GM21367 (cell line): ENCODE measurements around the gene ARHGAP12.
A peak's percentile ranks its signal among the peaks of the same experiment; 100 is the strongest.
"Not testable (repeated sequence)": the region's sequence is repeated elsewhere in the genome, so short reads cannot be mapped to it uniquely, and the experiment has no call there.

Source experiments
- ATAC-seq: cut with Tn5 transposase; IDR thresholded peaks from one replicate; pipeline ENCODE4 v1.9.1; 2021; ENCODE audit not compliant: unreplicated experiment

ARHGAP12 gene

DNA sequence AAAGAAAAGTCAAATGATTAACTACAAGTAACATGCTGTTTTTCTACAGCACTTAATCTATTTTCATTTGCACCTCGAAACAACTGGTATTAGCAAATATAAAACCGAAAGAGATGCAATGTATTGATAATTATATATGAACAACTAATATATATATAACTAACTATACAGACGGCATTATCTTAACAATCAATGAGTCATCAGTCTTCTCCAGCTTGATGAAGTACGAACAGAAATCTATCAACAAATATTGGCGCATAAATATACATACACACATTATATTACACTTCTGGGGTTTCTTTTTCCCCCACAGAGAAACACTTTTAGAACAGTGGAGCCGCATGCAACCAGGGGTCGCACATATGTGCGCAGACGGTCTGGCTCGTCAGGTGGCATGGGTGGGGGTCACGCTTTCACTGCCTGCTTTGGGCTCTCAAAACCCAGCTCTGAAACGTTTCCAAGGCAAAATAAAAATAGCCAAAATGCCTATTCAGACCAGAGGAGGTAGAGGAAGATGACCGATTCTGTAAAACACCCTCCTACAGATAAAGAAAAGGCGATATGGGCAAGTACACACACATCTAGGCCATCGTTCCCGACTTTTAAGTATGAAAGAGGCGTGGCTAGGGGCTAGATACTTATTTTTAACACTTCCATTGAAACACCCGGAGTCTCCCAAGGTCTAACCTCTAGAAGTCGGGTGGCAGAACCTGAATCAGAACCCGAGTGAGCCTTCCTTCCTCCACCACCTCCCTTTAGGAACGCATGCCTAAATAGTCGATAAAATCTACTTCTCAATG, 1.7 kb downstream of the ARHGAP12 start:
- ATAC-seq: no peak

DNA sequence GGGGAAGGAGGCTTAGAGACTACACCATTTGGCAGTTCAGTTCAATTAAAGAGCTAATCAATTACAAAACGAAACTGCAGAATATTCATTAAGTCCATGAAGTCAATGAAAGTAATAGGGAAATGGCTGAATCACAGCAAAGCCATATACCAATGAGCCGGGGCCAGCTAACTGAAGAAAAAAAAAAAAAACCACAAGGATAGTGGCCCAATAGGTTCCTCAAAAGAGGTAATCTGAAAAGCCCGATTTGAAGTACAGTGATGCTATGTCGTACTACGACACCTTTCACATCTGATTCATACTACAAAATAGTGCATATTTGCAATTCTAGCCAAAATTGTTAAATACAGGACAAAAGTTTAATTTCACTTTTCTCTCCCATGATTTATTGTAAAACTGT, 2.5 kb downstream of the ARHGAP12 start:
- ATAC-seq: no peak

DNA sequence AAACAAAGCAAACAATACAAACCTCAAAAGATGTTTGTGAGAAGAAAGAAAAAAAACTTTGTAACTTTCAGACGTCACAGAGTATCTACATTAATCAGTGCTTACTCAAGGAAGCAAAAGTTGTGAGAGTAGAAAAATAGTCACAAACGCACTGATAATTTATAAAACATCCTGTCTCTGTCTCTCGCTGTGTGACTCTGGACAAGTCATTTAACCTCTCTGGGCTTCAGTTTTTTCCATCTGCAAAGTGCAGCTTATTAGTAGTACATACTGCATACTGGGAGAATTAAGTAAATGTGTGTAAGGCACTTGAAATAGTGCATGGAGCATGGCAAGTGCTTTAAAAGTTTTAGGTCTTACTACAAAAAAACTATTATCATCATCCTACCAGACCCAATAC, 3.8 kb downstream of the ARHGAP12 start:
- no peak for ATAC-seq

DNA sequence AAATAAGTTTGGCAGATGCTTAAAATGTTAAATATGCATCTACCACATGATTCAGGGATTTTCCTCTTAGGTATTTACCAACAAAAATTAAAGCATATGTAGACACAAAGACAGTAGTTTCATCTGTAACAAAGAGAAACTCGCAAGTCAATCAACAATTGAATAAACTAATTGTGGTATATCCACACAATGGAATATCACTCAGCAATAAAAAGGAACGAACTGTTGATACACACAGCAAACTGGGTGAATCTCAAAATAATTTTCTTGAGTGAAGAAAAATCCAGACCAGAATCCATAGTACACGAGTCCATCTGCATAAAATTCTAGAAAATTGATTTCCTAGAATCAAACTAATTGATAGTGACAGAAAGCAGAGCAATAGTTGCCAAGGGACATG, 5.2 kb downstream of the ARHGAP12 start:
- ATAC-seq: no peak

DNA sequence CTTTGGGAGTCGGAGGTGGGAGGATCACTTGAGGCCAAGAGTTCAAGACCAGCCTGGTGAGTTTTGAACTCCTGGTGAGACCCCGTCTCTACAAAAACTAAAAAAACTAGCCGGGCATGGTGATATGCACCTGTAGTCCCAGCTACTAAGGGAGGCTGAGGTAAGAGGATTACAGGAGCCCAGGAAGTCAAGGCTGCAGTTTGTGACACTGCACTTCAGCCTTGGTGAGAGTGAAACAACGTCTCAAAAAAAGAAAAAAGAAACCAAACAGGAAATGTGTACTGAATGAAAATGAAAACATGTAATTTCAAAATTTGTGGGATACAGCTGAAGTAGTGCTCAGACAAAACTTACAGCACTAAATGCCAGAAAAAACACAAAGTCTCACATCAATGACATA, 7.6 kb downstream of the ARHGAP12 start:
- ATAC-seq: peak; percentile 53

DNA sequence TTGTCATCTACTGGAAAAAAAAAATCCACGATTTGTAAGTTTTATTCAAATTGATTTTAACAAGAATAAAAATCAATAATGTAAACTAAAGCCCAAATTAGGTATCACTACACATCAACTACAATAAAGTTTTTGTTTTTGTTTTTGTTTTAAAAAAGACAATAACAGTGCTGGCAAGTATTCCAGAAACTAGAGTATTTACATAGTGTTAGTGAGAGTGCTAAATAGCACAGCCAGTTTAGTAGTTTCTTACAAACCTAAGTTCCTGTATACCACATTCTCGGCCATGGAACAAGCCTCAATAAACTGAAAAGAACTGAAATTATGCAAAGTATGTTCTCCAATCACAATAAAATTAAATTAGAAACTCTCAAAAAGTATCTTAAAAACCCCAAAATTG, 8.1 kb downstream of the ARHGAP12 start:
- ATAC-seq: peak; percentile 50

DNA sequence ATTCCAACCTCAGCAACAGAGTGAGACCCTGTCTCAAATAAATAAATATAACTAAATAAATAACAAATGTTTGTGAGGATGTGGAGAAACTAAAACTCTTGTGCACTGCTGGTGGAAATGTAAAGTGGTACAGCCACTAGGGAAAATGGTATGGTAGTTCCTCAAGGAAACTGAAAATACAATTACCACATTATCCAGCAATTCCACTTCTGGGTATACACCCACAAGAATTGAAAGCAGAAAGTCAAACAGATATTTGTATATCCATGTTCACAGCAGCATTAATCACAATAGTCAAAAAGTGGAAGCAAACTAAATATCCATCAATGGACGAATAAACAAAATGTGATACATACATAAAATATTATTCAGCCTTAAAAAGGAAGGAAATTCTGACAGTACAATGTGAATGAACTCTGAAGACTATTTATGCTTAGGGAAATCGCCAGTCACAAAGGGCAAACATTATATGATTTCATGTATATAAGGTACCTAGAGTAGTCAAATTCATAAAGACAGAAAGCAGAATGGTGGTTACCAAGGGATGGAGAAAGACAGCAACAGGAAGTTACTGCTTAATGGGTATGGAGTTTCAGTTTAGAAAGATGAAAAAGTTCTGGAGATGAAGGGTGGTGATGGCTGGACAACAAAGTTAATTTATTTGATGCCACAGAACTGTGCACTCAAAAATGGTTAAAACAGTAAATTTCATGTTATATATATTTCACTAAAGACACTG, 9.8 kb downstream of the ARHGAP12 start:
- no peak for ATAC-seq

DNA sequence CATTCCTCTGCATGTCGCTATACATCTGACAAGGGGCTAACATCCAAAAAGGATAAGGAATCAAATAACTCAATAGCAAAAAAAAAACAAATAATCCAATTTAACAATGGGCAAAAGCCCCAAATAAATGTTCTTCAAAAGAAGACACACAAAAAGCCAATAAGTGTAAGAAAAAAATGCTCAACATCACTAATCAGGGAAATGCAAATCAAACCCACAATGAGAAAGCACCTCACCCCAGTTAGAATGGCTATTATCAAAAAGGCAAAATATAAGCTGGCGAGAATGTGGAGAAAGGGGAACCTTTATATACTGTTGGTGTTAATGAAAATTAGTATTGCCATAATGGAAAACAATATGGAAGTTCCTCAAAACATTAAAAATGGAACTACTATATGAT, 14.3 kb downstream of the ARHGAP12 start:
- ATAC-seq: no peak

DNA sequence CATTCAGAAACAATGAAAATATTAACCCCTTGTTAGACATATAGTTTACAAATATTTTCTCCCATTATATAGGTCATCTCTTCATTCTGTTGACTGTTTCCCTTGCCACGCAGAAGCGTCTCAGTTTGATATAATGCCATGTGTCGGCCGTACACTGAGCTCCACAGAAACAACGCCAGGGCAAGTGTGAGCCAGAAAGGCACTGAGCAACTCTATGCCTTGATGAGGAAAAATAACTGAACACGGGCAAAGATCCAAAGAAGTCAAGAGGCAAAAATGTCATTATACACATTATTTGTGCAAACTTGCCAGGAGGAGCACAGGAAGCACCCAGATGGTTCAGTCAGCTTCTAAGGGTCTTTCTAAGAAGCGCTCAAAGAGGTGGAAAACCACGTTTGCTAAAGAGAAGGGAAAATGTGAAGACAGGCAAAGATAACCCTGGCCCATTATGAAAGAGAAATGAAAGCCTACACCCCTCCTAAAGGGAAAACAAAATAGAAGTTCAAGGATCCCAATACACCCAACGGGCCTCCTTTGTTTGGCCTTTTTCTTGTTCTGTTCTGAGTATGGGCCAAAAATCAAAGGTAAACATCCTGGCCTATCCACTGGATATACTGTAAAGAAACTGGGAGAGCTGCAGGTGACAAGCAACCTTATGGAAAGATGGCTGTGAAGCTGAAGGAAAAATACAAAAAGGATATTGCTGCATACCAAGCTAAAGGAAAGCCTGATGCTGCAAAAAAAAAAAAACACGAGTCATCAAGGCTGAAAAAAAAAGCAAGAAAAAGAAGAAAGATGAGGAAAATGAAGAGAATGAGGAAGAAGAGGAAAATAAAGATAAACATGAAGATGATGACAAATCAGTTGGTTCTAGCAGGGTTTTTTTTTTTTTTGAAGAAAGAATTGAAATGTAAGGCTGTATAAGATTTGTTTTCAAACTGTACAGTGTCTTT, 15.5 kb downstream of the ARHGAP12 start:
- no peak for ATAC-seq

DNA sequence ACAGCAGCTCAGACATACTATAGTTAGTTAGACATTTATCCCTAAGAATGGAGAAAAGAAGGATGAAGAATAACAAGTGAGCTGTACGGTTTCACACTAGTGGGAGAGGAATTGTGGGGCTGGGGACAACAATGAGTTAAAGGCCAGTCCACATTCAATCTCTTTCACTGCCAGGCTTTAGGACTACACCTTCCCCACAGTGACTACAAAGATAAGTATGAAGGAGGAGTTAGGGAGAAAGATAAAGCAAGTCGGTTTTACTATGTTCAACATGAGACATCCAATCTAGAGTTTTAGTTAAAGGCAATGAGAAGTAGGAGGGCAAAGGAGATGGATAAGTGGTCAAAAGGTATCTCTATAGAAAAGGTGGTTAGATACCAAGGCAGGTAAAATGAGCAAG, 16.3 kb downstream of the ARHGAP12 start:
- no peak for ATAC-seq

DNA sequence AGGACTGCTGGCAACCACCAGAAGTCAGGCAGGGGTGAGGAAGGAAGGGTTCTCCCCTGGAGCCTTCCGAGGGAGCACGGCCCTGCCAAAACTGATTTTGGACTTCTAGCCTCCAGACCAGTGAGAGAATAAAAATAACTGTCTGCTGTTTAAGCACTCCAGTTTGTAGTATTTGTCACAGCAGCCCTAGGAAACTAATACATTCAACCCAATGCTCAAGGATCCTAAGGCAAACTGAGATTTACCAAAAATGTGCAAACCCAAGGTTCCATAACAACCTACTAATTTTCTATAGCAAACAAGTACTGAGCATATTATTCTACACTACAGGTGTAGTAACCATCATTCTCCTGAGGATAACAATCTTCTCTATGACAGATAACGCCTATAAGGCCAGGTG, 18.6 kb downstream of the ARHGAP12 start:
- ATAC-seq: no peak

DNA sequence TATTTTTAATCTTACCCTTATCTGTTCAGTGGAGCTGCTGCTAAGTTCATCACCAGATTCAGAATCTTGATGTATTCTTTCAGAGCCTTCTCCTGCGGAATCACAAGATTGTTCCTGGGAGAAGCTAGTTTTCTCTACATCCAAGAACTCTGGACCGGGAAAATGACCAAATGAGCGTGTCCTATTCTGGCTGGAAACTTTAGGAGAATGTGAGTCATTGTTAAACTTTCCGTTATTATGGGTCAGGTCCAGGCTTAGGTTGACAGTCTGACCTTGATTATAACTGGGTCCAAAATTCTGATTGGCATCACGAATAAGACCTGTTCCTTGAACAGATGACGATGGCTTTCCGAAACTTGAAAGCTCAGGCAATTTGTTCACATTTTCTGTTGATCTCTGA, 20.5 kb downstream of the ARHGAP12 start:
- ATAC-seq: no peak

DNA sequence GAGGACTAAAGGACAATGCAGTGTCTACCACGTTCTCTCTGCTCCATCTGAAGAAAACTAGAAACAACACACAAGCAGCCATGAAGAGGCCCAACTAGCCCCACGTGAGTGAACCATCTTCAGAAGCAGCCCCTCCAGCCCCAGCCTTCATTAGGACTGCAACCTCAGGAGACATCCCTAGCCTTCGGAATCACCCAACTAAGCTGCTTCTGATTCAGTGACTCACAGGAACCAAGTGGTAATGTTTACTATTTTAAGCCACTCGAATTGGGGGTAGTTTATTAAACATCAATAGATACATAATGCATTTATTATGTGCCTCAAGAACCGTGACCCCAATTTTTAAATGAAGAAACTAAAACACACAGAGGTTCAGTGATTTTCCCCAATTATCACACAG, 22.6 kb downstream of the ARHGAP12 start:
- ATAC-seq: no peak

DNA sequence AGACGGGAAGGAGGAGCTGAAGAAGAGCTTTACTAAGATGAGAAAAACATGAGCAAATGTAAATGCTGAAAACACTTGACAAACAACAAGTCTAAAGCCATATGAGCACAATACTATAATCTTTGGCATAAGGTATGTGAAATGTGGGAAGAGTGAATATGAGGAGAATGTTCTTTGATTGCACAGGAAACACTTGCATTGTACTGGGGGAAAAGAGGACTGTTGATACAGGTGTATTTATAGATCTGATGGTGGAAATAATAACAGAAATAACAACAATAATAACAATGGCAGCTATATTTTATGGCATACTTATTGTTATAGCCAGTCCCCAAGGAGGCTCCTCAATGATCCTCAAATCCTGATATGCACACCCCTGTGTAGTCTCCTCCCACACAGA, 23.0 kb downstream of the ARHGAP12 start:
- ATAC-seq: no peak

DNA sequence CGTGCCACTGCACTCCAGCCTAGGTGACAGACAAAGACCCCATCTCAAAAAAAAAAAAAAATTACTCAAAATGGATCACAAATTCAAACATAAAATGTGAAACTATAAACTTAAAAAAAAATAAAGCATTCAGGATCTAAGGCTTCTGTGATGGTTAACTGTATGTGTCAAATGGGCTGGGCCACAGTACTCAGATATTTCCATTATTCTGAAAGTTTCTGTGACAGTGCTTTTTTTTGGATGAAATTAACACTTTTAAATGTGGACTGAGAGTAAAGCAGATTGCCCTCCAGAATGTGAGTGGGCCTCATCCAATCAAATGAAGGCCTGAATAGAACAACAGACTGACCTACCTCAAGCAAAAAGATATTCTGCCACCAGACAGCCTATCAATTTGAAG, 26.0 kb downstream of the ARHGAP12 start:
- ATAC-seq: no peak

DNA sequence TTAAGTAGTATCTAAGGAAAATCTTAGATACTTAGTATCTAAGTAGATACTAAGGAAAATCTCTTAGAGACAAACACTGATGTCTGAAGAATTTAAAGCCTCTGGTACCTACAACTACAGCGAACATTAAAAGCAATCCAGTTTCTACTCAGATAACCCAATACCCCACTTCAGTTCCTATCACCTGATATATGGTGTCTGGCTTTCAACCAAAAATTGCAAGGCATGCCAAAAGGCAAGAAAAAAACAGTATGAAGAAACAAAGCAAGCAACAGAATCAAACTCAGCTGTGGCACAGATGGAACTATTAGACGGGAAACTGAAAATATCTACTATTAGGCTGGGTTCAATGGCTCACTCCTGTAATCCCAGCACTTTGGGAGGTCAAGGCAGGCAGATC, 31.1 kb downstream of the ARHGAP12 start:
- ATAC-seq: no peak

DNA sequence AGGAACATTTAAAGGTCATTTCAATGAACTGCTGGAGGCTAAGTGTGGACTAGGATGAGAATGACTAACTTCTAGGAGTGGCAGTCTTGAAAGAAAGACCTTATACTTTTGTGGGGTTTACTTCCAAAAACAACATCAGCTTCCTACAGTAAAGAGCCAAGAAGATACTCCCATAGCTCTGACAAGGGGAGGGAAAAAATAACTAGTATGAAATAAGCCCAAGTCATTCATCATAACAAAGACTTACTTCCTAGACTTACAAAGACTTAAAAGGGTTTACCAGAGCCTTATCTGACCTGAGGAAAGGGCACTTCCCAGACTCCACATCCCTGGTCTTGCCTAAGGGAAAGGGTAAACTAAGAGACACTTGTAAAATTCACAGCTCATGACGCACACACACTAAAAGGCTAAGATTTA, 31.7 kb downstream of the ARHGAP12 start:
- ATAC-seq: no peak

DNA sequence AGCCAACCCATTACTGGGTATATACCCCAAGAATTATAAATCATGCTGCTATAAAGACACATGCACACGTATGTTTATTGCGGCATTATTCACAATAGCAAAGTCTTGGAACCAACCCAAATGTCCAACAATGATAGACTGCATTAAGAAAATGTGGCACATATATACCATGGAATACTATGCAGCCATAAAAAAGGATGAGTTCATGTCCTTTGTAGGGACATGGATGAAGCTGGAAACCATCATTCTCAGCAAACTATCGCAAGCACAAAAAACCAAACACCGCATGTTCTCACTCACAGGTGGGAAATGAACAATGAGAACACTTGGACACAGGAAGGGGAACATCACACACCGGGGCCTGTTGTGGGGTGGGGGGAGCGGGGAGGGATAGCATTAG, 32.9 kb downstream of the ARHGAP12 start:
- ATAC-seq: not testable (repeated sequence)

DNA sequence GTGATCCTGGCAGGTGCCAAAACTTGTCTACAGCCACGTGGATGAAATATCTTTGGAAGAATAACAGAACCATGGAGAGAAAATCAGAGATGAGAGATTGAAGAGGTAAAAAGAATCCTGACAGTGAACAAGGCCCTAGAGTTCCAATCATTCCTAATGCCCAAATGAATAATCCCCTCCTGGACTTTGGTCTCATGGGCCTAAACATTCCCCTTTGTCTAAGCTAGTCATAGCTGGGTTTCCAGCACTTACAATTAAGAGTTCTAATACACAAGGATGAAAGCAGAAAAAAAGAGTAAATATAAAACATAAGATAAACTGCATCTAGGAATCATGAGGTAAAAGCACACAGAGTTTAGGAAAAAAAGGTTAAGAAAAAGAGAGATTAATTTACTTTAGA, 40.2 kb downstream of the ARHGAP12 start:
- ATAC-seq: no peak

DNA sequence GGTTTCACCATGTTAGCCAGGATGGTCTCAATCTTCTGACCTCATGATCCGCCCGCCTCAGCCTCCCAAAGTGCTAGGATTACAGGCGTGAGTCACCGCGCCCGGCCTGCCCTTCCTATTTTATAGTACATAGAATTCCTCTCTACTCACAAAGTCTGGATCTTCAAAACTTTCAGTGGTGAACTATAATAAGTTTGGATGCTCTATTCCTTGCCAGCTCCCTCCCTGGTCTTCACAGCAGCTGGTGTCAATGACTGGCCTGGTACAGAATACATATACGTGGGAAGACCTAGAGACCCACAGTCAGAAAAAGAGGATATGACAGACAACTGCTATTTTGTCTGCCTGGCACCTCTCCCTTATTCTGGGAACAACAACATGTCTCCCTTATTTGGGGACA, 40.8 kb downstream of the ARHGAP12 start:
- ATAC-seq: no peak

DNA sequence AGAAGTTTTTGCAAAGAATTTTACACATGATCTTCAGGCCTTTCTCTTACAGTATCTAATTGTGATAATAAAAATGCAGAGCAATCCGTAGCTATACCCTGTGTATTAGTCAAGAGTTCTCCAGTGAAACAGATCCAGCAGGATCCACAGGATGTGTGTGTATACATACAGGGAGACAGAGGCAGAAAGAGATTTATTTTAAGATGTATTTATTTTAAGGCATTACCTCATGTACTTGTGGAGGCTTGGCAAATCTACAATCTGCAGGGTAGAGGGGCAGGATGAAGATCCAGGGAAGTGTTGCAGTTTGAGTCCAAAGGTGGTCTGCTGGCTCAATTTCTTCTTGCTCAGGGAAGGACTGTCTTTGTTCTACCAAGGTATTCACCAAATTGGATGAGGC, 41.7 kb downstream of the ARHGAP12 start:
- ATAC-seq: no peak
